Activated CD8-positive, alpha-beta memory T cell treated with anti-CD3 and anti-CD28 coated beads for 36 hours (primary cell): Measurements from ENCODE around the gene AP1M1. TPM values are rescaled to one million over a fixed set of nuclear protein-coding genes. Genes with fewer than 3 reads are reported as not detected.

ENCODE experiments used
- CTCF ChIA-PET: fragments of 350-600 bp; sonication (Branson Sonifier 250); formaldehyde crosslinking; loops from one replicate; lab custom pipeline; 2021; ENCODE audit warnings: antibody characterized with exemption; lab: Charles Lee
- POLR2A ChIA-PET: fragments of 350-600 bp; sonication (Branson Sonifier 250); formaldehyde crosslinking; loops from one replicate; lab custom pipeline; 2021; ENCODE audit warnings: antibody characterized with exemption; lab: Charles Lee
- total RNA-seq, 2 experiments: library from RNA; stranded (reverse); gene quantifications; one replicate each; pipeline ENCODE4 v1.2.3, GENCODE V29; 2021

The AP1M1 gene
- total RNA-seq, 2 experiments from 2014 or later, result 107 to 109 TPM

GRCh38 chr19:16244091-16244490 is 46.4 kb downstream of the AP1M1 start:
- CTCF ChIA-PET, result interaction anchor here (1.2 to 7.2 kb wide), 3 partner anchors 87 to 174 kb away, joined by 3 to 68 read pairs (median 5); no protein-coding TSS in a partner anchor
- POLR2A ChIA-PET, result no interaction called here

GRCh38 chr19:16247353-16248182 is 49.9 kb downstream of the AP1M1 start:
- POLR2A ChIA-PET, result interaction anchor here (0.6 kb wide), 3 partner anchors 92 to 194 kb away, joined by 3 to 5 read pairs (median 3); no protein-coding TSS in a partner anchor
- CTCF ChIA-PET, result interaction anchor here (0.6 to 7.2 kb wide), 30 partner anchors 8 to 864 kb away, joined by 3 to 68 read pairs (median 3); no protein-coding TSS in a partner anchor

GRCh38 chr19:16248380-16249023 is 50.8 kb downstream of the AP1M1 start:
- CTCF ChIA-PET, result interaction anchor here (0.6 to 7.2 kb wide), 19 partner anchors 10 to 782 kb away, joined by 3 to 68 read pairs (median 4); no protein-coding TSS in a partner anchor
- POLR2A ChIA-PET, result interaction anchor here (0.6 kb wide), 3 partner anchors 91 to 193 kb away, joined by 3 to 5 read pairs (median 3); no protein-coding TSS in a partner anchor

GRCh38 chr19:16249826-16250404 is 52.2 kb downstream of the AP1M1 start:
- ChIA-PET CTCF (interaction anchor here (7.2 kb wide), 1 partner anchor 132 kb away, joined by 68 read pairs; no protein-coding TSS in a partner anchor), POLR2A (no interaction called here)

GRCh38 chr19:16252459-16253205 is 54.9 kb downstream of the AP1M1 start:
- CTCF ChIA-PET, result interaction anchor here (2.0 kb wide), 1 partner anchor 130 kb away, joined by 10 read pairs; no protein-coding TSS in a partner anchor
- POLR2A ChIA-PET, result no interaction called here

GRCh38 chr19:16254851-16255408 is 57.2 kb downstream of the AP1M1 start:
- ChIA-PET CTCF (interaction anchor here (1.4 kb wide), 1 partner anchor 8 kb away, joined by 3 read pairs; no protein-coding TSS in a partner anchor), POLR2A (no interaction called here)

GRCh38 chr19:16257509-16258002 is 59.8 kb downstream of the AP1M1 start:
- POLR2A ChIA-PET, result no interaction called here
- CTCF ChIA-PET, result interaction anchor here (0.6 to 1.2 kb wide), 3 partner anchors 9 to 257 kb away, joined by 3 read pairs; no protein-coding TSS in a partner anchor

GRCh38 chr19:16258440-16258903 is 60.8 kb downstream of the AP1M1 start:
- CTCF ChIA-PET, result interaction anchor here (0.7 to 0.8 kb wide), 2 partner anchors 10 to 36 kb away, joined by 3 read pairs; no protein-coding TSS in a partner anchor
- POLR2A ChIA-PET, result no interaction called here

GRCh38 chr19:16259385-16260159 is 61.9 kb downstream of the AP1M1 start:
- ChIA-PET CTCF (interaction anchor here (0.6 to 1.0 kb wide), 3 partner anchors 11 to 124 kb away, joined by 3 read pairs; no protein-coding TSS in a partner anchor), POLR2A (no interaction called here)

- ChIA-PET POLR2A (no interaction called here), CTCF (interaction anchor here (0.9 to 1.0 kb wide), 2 partner anchors 12 to 123 kb away, joined by 3 to 4 read pairs; no protein-coding TSS in a partner anchor)
Measured at GRCh38 chr19:16260160-16260811, 62.6 kb downstream of the AP1M1 start.

- ChIA-PET POLR2A (no interaction called here), CTCF (interaction anchor here (0.9 kb wide), 1 partner anchor 13 kb away, joined by 4 read pairs; no protein-coding TSS in a partner anchor)
Measured at GRCh38 chr19:16260812-16261161, 63.1 kb downstream of the AP1M1 start.

- ChIA-PET POLR2A (no interaction called here), CTCF (interaction anchor here (0.6 to 1.8 kb wide), 3 partner anchors 13 to 901 kb away, joined by 3 to 5 read pairs (median 3); no protein-coding TSS in a partner anchor)
Measured at GRCh38 chr19:16261584-16262368, 64.1 kb downstream of the AP1M1 start.

GRCh38 chr19:16262618-16263017 is 64.9 kb downstream of the AP1M1 start:
- CTCF ChIA-PET, result interaction anchor here (1.1 to 1.8 kb wide), 3 partner anchors 14 to 83 kb away, joined by 3 to 5 read pairs (median 5); no protein-coding TSS in a partner anchor
- POLR2A ChIA-PET, result no interaction called here

- ChIA-PET POLR2A (no interaction called here), CTCF (interaction anchor here (1.3 to 1.8 kb wide), 2 partner anchors 15 to 82 kb away, joined by 5 read pairs; no protein-coding TSS in a partner anchor)
Measured at GRCh38 chr19:16263141-16263761, 65.5 kb downstream of the AP1M1 start.

GRCh38 chr19:16265205-16265604 is 67.5 kb downstream of the AP1M1 start:
- POLR2A ChIA-PET, result no interaction called here
- CTCF ChIA-PET, result no interaction called here
